Astrocyte of the hippocampus (primary cell): ENCODE measurements around the gene KIF26B.
A peak's percentile ranks its signal among the peaks of the same experiment; 100 is the strongest.

Source experiments
- DNase-seq: peaks from one replicate; pipeline ENCODE4 v3.0.0; 2011; ENCODE audit warnings: low read depth, low spot score

Gene KIF26B

GRCh38 chr1:245589906-245590305 is 435.1 kb downstream of the KIF26B start:
- no peak for DNase-seq

GRCh38 chr1:245590726-245591125 is 435.9 kb downstream of the KIF26B start:
- no peak for DNase-seq

GRCh38 chr1:245591346-245592188 is 436.8 kb downstream of the KIF26B start:
- no peak for DNase-seq

- DNase-seq = no peak
Observed at GRCh38 chr1:245592189-245592460, 437.3 kb downstream of the KIF26B start.

- peak; percentile 36 for DNase-seq
Observed at GRCh38 chr1:245598524-245599305, 443.9 kb downstream of the KIF26B start.

- DNase-seq = peak; percentile 91
Observed at GRCh38 chr1:245599371-245600174, 444.8 kb downstream of the KIF26B start.

- no peak for DNase-seq
Observed at GRCh38 chr1:245600658-245601057, 445.9 kb downstream of the KIF26B start.

- no peak for DNase-seq
Observed at GRCh38 chr1:245603311-245603865, 448.6 kb downstream of the KIF26B start.

GRCh38 chr1:245604979-245605378 is 450.2 kb downstream of the KIF26B start:
- no peak for DNase-seq

GRCh38 chr1:245605480-245606156 is 450.8 kb downstream of the KIF26B start:
- peak; percentile 78 for DNase-seq

GRCh38 chr1:245606157-245606725 is 451.5 kb downstream of the KIF26B start:
- DNase-seq = no peak

- no peak for DNase-seq
Observed at GRCh38 chr1:245608271-245608670, 453.5 kb downstream of the KIF26B start.

GRCh38 chr1:245609354-245610150 is 454.8 kb downstream of the KIF26B start:
- no peak for DNase-seq

- DNase-seq = no peak
Observed at GRCh38 chr1:245611251-245611650, 456.5 kb downstream of the KIF26B start.

- no peak for DNase-seq
Observed at GRCh38 chr1:245614476-245614875, 459.7 kb downstream of the KIF26B start.

GRCh38 chr1:245615001-245615400 is 460.2 kb downstream of the KIF26B start:
- DNase-seq = no peak

GRCh38 chr1:245621589-245621988 is 466.8 kb downstream of the KIF26B start:
- DNase-seq = no peak

GRCh38 chr1:245622332-245623014 is 467.7 kb downstream of the KIF26B start:
- DNase-seq = no peak

GRCh38 chr1:245641384-245641783 is 486.6 kb downstream of the KIF26B start:
- no peak for DNase-seq

- no peak for DNase-seq
Observed at GRCh38 chr1:245645406-245645805, 490.6 kb downstream of the KIF26B start.
